Measurements from ENCODE around the gene SLC24A3. TPM values are rescaled to one million over a fixed set of nuclear protein-coding genes. Genes with fewer than 3 reads are reported as not detected.

The SLC24A3 gene
- total RNA-seq, 1 donor from 2014 or later, result 0.10 TPM

GRCh38 chr20:19714579-19714840 lies 502.1 kb downstream of the SLC24A3 start:
- DNase-seq (ENCODE audit: low spot score), result no peak
- Mint-ChIP-seq H3K27ac (ENCODE audit: unreplicated experiment) (no peak overlapping the region), H3K4me3 (ENCODE audit: unreplicated experiment) (no peak overlapping the region)

GRCh38 chr20:19715986-19716385 lies 503.5 kb downstream of the SLC24A3 start:
- Mint-ChIP-seq H3K4me1 (ENCODE audit: low read depth) (peaks cover 16% of the 10 kb centered on the region), H3K36me3 (ENCODE audit: low read depth) (no peaks in the 10 kb centered on the region), H3K27ac (ENCODE audit: unreplicated experiment) (no peak overlapping the region), H3K4me3 (ENCODE audit: unreplicated experiment) (no peak overlapping the region), H3K27me3 (ENCODE audit: low read depth) (peaks cover 2% of the 10 kb centered on the region), H3K9me3 (ENCODE audit: low read depth) (no peaks in the 10 kb centered on the region)
- TF ChIP-seq CTCF (IDR thresholded peaks at IDR 0.05), result no peak
- DNase-seq (ENCODE audit: low spot score), result no peak

More at GRCh38 chr20:19714579-19714840, 502.1 kb downstream of the SLC24A3 start:
- peaks cover 31% of the 10 kb centered on the region for H3K4me1 Mint-ChIP-seq (ENCODE audit: low read depth)
- H3K27me3 Mint-ChIP-seq (ENCODE audit: low read depth), result peaks cover 2% of the 10 kb centered on the region
- no peaks in the 10 kb centered on the region for H3K9me3 Mint-ChIP-seq (ENCODE audit: low read depth)
- H3K36me3 Mint-ChIP-seq (ENCODE audit: low read depth), result no peaks in the 10 kb centered on the region
- no peak for TF ChIP-seq CTCF (IDR thresholded peaks at IDR 0.05)

GRCh38 chr20:19718880-19719279 lies 506.4 kb downstream of the SLC24A3 start:
- no peak for TF ChIP-seq CTCF (IDR thresholded peaks at IDR 0.05)

GRCh38 chr20:19720991-19721390 lies 508.5 kb downstream of the SLC24A3 start:
- H3K27ac Mint-ChIP-seq (ENCODE audit: unreplicated experiment), result no peak overlapping the region
- H3K4me3 Mint-ChIP-seq (ENCODE audit: unreplicated experiment), result no peak overlapping the region
- no peaks in the 10 kb centered on the region for H3K36me3 Mint-ChIP-seq (ENCODE audit: low read depth)
- no peaks in the 10 kb centered on the region for H3K9me3 Mint-ChIP-seq (ENCODE audit: low read depth)
- TF ChIP-seq CTCF (IDR thresholded peaks at IDR 0.05), result no peak
- peaks cover 6% of the 10 kb centered on the region for H3K4me1 Mint-ChIP-seq (ENCODE audit: low read depth)
- DNase-seq (ENCODE audit: low spot score), result no peak
- peaks cover 2% of the 10 kb centered on the region for H3K27me3 Mint-ChIP-seq (ENCODE audit: low read depth)

More at GRCh38 chr20:19718880-19719279, 506.4 kb downstream of the SLC24A3 start:
- DNase-seq (ENCODE audit: low spot score), result no peak
- Mint-ChIP-seq H3K27me3 (ENCODE audit: low read depth) (peaks cover 2% of the 10 kb centered on the region), H3K4me1 (ENCODE audit: low read depth) (no peaks in the 10 kb centered on the region), H3K9me3 (ENCODE audit: low read depth) (no peaks in the 10 kb centered on the region), H3K27ac (ENCODE audit: unreplicated experiment) (no peak overlapping the region), H3K36me3 (ENCODE audit: low read depth) (no peaks in the 10 kb centered on the region), H3K4me3 (ENCODE audit: unreplicated experiment) (no peak overlapping the region)

- no peak for DNase-seq (ENCODE audit: low spot score)
- H3K27me3 Mint-ChIP-seq (ENCODE audit: low read depth), result peaks cover 2% of the 10 kb centered on the region
- H3K4me1 Mint-ChIP-seq (ENCODE audit: low read depth), result peaks cover 14% of the 10 kb centered on the region
- no peak overlapping the region for H3K4me3 Mint-ChIP-seq (ENCODE audit: unreplicated experiment)
- no peaks in the 10 kb centered on the region for H3K36me3 Mint-ChIP-seq (ENCODE audit: low read depth)
- H3K9me3 Mint-ChIP-seq (ENCODE audit: low read depth), result no peaks in the 10 kb centered on the region
- no peak for TF ChIP-seq CTCF (IDR thresholded peaks at IDR 0.05)
- H3K27ac Mint-ChIP-seq (ENCODE audit: unreplicated experiment), result no peak overlapping the region
These were observed 510.6 kb downstream of the SLC24A3 start for GRCh38 chr20:19723051-19723450.

Data from chondrocyte (in vitro differentiated cells).